HCT116 (cell line): ENCODE results near the gene NAT16. TPM values are rescaled to one million over a fixed set of nuclear protein-coding genes. Genes with fewer than 3 reads are reported as not detected.

Source experiments
- ATAC-seq: fragments of 200-7000 bp; cut with Tn5 transposase; 2 replicates; pipeline ENCODE4 v1.9.1; 2020; ENCODE audit warnings: mild to moderate bottlenecking, moderate library complexity
- BruUV-seq: library from RNA; stranded (reverse); fragments of 400-500 nt; replicated peaks from 2 replicates; lab custom pipeline; 2021; lab: Mats Ljungman, UMichigan
- CTCF ChIA-PET: fragments of 300-600 bp; sonication (Branson Sonifier 250); formaldehyde crosslinking; loops from one replicate; lab custom pipeline; 2021; ENCODE audit warnings: antibody characterized with exemption; lab: Charles Lee
- POLR2A ChIA-PET: fragments of 300-600, 350-600 bp; sonication (Branson Sonifier 250); formaldehyde crosslinking; loops from one replicate; lab custom pipeline; 2021; ENCODE audit warnings: antibody characterized with exemption; lab: Charles Lee
- RAD21 ChIA-PET, 2 experiments: fragments of 300-600 bp; sonication (Branson Sonifier 250); formaldehyde crosslinking; loops; one replicate each; lab custom pipeline; 2023; ENCODE audit warnings: low total read pairs in 2 of 2; ENCODE audit not compliant: uncharacterized antibody in 2 of 2, unreplicated experiment in 2 of 2, low non-redundant PET in 1 of 2; lab: Charles Lee
- DNase-seq: peaks from one replicate; pipeline ENCODE4 v3.0.0-alpha.2; 2010; ENCODE audit warnings: low read depth, low spot score
- H2AFZ ChIP-seq: fragments of 200-600 bp; shearing (Covaris generic), sonication (generic); 2 replicates; pipeline ENCODE4 v1.6.1; 2017; ENCODE audit warnings: low read depth, mixed run types, mixed read lengths, antibody characterized with exemption, low read length; ENCODE audit not compliant: poor library complexity, severe bottlenecking
- H3K27ac ChIP-seq: 2 replicates; pipeline ENCODE4 v1.5.1; 2012; ENCODE audit warnings: low read depth, low read length
- H3K27me3 ChIP-seq: fragments of 200-600 bp; sonication (generic); 2 replicates; pipeline ENCODE4 v1.6.1; 2016; ENCODE audit warnings: mixed run types, low read length, mixed read lengths; ENCODE audit not compliant: insufficient read depth
- H3K36me3 ChIP-seq, 2 experiments: fragments of 200-500 bp in 1 of 2; fragments of 200-600 bp in 1 of 2; sonication (Bioruptor generic) in 1 of 2; sonication (generic) in 1 of 2; 2 replicates each; pipeline versions ENCODE4 v1.5.1 to v1.6.1; 2014 to 2016; ENCODE audit warnings: low read length in 2 of 2, inconsistent platforms in 1 of 2, mixed read lengths in 1 of 2, mixed run types in 1 of 2; ENCODE audit not compliant: insufficient read depth in 2 of 2, control insufficient read depth in 1 of 2
- H3K4me1 ChIP-seq, 2 experiments: fragments of 200-600 bp in 1 of 2; sonication (generic) in 1 of 2; 2 replicates each; pipeline versions ENCODE4 v1.5.1 to v1.6.1; 2012 to 2017; ENCODE audit warnings: low read length in 2 of 2, inconsistent platforms in 1 of 2, mild to moderate bottlenecking in 1 of 2, mixed read lengths in 1 of 2, mixed run types in 1 of 2, moderate library complexity in 1 of 2; ENCODE audit not compliant: insufficient read depth in 2 of 2, control insufficient read depth in 1 of 2
- H3K4me2 ChIP-seq: fragments of 200-600 bp; sonication (generic); 2 replicates; pipeline ENCODE4 v1.6.1; 2017; ENCODE audit warnings: mixed run types, low read length, mixed read lengths
- H3K4me3 ChIP-seq, 2 experiments: fragments of 200-600 bp in 1 of 2; sonication (generic) in 1 of 2; replicated peaks in 1 of 2; 2 replicates each; pipeline ENCODE4 v1.5.1; 2011 to 2016; ENCODE audit warnings: low read length in 2 of 2, control low read depth in 1 of 2, low read depth in 1 of 2, mild to moderate bottlenecking in 1 of 2, mixed read lengths in 1 of 2, mixed run types in 1 of 2
- H3K79me2 ChIP-seq: fragments of 200-600 bp; sonication (generic); 2 replicates; pipeline ENCODE4 v1.6.1; 2017; ENCODE audit warnings: mild to moderate bottlenecking, mixed run types, low read length, moderate library complexity, mixed read lengths; ENCODE audit not compliant: insufficient read depth
- H3K9ac ChIP-seq: fragments of 200-600 bp; sonication (generic); 2 replicates; pipeline ENCODE4 v1.6.1; 2016; ENCODE audit warnings: low read length, mixed read lengths
- H3K9me2 ChIP-seq: fragments of 200-600 bp; sonication (generic), shearing (Covaris generic); 2 replicates; pipeline ENCODE4 v1.6.1; 2017; ENCODE audit warnings: mixed run types, mild to moderate bottlenecking, moderate library complexity; ENCODE audit not compliant: insufficient read depth
- H3K9me3 ChIP-seq, 2 experiments: fragments of 200-500 bp in 1 of 2; fragments of 200-600 bp in 1 of 2; sonication (Bioruptor generic) in 1 of 2; sonication (generic) in 1 of 2; 2 replicates each; pipeline ENCODE4 v1.6.1; 2014 to 2017; ENCODE audit warnings: low read length in 2 of 2, mixed read lengths in 2 of 2, inconsistent platforms in 1 of 2, low read depth in 1 of 2, mild to moderate bottlenecking in 1 of 2, mixed run types in 1 of 2, moderate library complexity in 1 of 2; ENCODE audit not compliant: control insufficient read depth in 1 of 2, insufficient read depth in 1 of 2
- H4K20me1 ChIP-seq: fragments of 200-600 bp; sonication (generic), shearing (Covaris generic); 2 replicates; pipeline ENCODE4 v1.6.1; 2017; ENCODE audit warnings: mixed run types, mild to moderate bottlenecking, moderate library complexity; ENCODE audit not compliant: insufficient read depth
- CBX3 ChIP-seq: IDR thresholded peaks from 2 replicates; pipeline ENCODE4 v1.6.1; 2012; ENCODE audit warnings: low read depth
- CEBPB ChIP-seq: IDR thresholded peaks from 2 replicates; pipeline ENCODE4 v1.6.1; 2012; ENCODE audit warnings: low read depth
- EGR1 ChIP-seq: IDR thresholded peaks from 2 replicates; pipeline ENCODE4 v1.6.1; 2012; ENCODE audit warnings: low read depth
- EZH2 ChIP-seq: fragments of 200-600 bp; sonication (generic); IDR thresholded peaks from 2 replicates; pipeline ENCODE4 v1.6.1; 2017; ENCODE audit warnings: antibody characterized with exemption, mixed run types
- FOSL1 ChIP-seq: IDR thresholded peaks from 2 replicates; pipeline ENCODE4 v1.6.1; 2012; ENCODE audit warnings: low read depth
- POLR2A ChIP-seq: IDR thresholded peaks from 2 replicates; pipeline ENCODE4 v1.7.0; 2011; ENCODE audit warnings: borderline replicate concordance; ENCODE audit not compliant: insufficient read depth, insufficient read length; ENCODE audit errors: extremely low read depth
- POLR2AphosphoS5 ChIP-seq: IDR thresholded peaks from 2 replicates; pipeline ENCODE4 v1.6.1; 2011; ENCODE audit warnings: mild to moderate bottlenecking, low read depth, low read length, moderate library complexity
- RAD21 ChIP-seq: IDR thresholded peaks from 2 replicates; pipeline ENCODE4 v1.6.1; 2012; ENCODE audit warnings: low read depth, mild to moderate bottlenecking
- SIN3A ChIP-seq: IDR thresholded peaks from 2 replicates; pipeline ENCODE4 v1.6.1; 2012; ENCODE audit warnings: low read depth
- SP1 ChIP-seq: IDR thresholded peaks from 2 replicates; pipeline ENCODE4 v1.6.1; 2012; ENCODE audit warnings: low read depth
- SRF ChIP-seq: IDR thresholded peaks from 2 replicates; pipeline ENCODE4 v1.6.1; 2012; ENCODE audit warnings: low read depth
- TCF7L2 ChIP-seq: IDR thresholded peaks from 2 replicates; pipeline ENCODE4 v1.7.0; 2011; ENCODE audit warnings: borderline replicate concordance, inconsistent platforms; ENCODE audit not compliant: insufficient read depth, insufficient read length; ENCODE audit errors: extremely low read depth
- ZFX ChIP-seq: fragments of 450-650 bp; IDR thresholded peaks from 2 replicates; pipeline ENCODE4 v1.6.1; 2017
- ZNF274 ChIP-seq: fragments of 200-500 bp; sonication (Bioruptor generic); IDR thresholded peaks from 2 replicates; pipeline ENCODE4 v1.6.1; 2014; ENCODE audit warnings: mild to moderate bottlenecking, low read depth, low read length, inconsistent platforms
- intact Hi-C: fragments of 100-400 bp; cut with micrococcal nuclease; formaldehyde crosslinking; loops from 2 replicates; pipeline ENCODE4 v1.10.0; 2022
- total RNA-seq: library from RNA; stranded (reverse); gene quantifications from one replicate; pipeline ENCODE4 v1.2.1, GENCODE V29; 2021; ENCODE audit not compliant: unreplicated experiment
- TF ChIP-seq, protein P1 (sequence below): IDR thresholded peaks from 2 replicates; pipeline ENCODE4 v1.6.1; 2012
- TF ChIP-seq, protein P2 (sequence below): IDR thresholded peaks from 2 replicates; pipeline ENCODE4 v1.6.1; 2011; ENCODE audit warnings: mild to moderate bottlenecking, low read length, moderate library complexity; ENCODE audit not compliant: insufficient replicate concordance; ENCODE audit errors: extremely low read depth
- TF ChIP-seq, protein P3 (sequence below): IDR thresholded peaks from 2 replicates; pipeline ENCODE4 v1.6.1; 2012; ENCODE audit warnings: low read depth

The NAT16 gene
- total RNA-seq, 1 experiment from 2014 or later = 2.0 TPM

DNA sequence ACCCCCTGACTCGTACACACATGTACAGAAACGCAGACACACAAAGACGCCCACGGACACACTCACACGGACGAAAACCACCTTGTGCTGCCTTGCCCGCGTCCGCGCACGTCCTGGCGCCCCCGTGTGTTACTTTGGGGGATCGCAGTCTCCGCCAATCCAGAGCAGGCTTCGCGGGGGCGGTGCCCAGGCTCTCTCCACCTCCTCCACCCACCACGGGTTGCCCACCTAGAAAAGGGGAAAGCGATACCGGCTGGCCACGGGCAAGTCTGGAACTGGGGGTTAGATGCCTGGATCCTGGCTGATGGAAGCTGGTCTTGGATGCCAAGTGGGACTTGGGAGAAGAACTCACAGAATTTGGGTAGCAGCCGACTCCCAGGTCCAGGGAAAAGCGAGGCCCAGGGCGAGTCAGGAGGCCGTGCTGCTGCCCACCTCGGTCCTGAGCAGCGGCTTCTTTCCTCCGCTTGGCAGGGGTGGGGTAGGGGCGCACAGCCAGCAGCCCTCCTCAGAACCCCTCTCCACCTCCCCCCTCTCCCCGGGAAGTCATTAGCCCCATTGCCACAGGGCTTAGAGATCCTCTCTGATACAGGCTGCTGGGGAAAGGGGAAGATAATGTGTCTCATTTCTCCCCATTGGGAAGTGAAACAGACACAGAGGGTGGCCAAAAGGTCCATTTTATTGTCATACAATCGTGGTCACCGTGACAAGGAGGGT, 10.1 kb downstream of the NAT16 start (continued):
- TF ChIP-seq, protein P1, sequence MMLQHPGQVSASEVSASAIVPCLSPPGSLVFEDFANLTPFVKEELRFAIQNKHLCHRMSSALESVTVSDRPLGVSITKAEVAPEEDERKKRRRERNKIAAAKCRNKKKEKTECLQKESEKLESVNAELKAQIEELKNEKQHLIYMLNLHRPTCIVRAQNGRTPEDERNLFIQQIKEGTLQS = no peak
- TF ChIP-seq SRF = no peak
- TF ChIP-seq TCF7L2 = peak; percentile 22
- TF ChIP-seq POLR2A = no peak
- TF ChIP-seq FOSL1 = no peak
- no peak for TF ChIP-seq RAD21

DNA sequence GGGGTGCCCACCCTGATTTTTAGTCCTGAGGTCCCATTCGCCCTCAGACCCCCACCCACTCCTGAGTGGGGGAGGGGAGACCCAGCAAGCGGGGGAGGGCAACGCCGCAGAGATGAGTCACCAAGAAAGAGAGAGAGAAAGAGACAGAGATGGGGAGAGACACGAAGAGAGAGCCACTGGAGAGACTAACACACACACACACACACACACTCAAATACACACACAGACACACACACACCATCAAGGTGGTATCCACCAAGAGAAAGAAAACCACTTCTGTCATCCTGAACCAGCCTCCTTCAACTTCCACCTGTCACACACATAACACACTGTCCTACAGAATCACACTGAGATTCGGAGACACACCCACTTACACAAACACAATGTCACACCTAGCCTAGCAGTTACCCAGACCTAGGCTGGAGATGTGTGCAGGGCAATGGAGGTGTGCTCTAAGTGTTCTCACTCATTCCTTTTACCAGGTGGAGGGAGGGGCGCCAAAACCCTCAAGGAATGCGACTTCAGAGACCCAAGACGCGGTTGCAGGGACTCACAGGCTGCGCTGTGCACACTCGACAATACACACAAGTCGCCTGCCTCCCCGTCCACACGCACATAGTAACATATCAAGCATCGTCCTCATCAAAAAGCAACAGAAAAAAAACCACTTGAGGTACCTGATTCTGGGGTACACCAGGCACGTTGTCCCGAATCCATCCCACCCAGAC, 10.8 kb downstream of the NAT16 start:
- H3K27ac ChIP-seq = no peak overlapping the region
- no peaks in the 10 kb centered on the region for H3K9me2 ChIP-seq
- H4K20me1 ChIP-seq = no peaks in the 10 kb centered on the region
- H3K79me2 ChIP-seq = 0 out of 2 replicates have a peak, but pooled peaks cover 7% of the 10 kb centered on the region
- ChIA-PET RAD21 (interaction anchor here in 1 of 2 experiments (1.2 kb wide), 1 partner anchor 25 kb away, joined by 3 read pairs; no protein-coding TSS in a partner anchor), POLR2A (no interaction called here), CTCF (interaction anchor here (0.9 to 1.4 kb wide), 3 partner anchors 26 to 113 kb away, joined by 3 to 5 read pairs (median 3); partner anchors contain the start of gene FIS1)
- H3K9me3 ChIP-seq = no peaks in the 10 kb centered on the region
- DNase-seq (no peak), ATAC-seq (no peak)
- H2AFZ ChIP-seq = no peak overlapping the region
- H3K4me3 ChIP-seq = peak overlapping the region; percentile 49 to 55
- H3K4me1 ChIP-seq = peaks cover 50 to 88% of the 10 kb centered on the region in 2 experiments
- H3K36me3 ChIP-seq = no peaks in the 10 kb centered on the region
- intact Hi-C loops = loop anchor here (1.0 kb wide), 1 partner anchor 25 kb away; no protein-coding TSS in a partner anchor
- peak overlapping the region; percentile 54 for H3K9ac ChIP-seq
- H3K27me3 ChIP-seq = no peaks in the 10 kb centered on the region
- no TSS peak for BruUV-seq
- H3K4me2 ChIP-seq = peak overlapping the region; percentile 80
- TF ChIP-seq EGR1 (no peak), SP1 (no peak), ZFX (no peak), POLR2AphosphoS5 (no peak), EZH2 (no peak), TCF7L2 (no peak), POLR2A (no peak), SIN3A (no peak), CBX3 (no peak), ZNF274 (no peak), CEBPB (no peak)
- TF ChIP-seq, protein P2, sequence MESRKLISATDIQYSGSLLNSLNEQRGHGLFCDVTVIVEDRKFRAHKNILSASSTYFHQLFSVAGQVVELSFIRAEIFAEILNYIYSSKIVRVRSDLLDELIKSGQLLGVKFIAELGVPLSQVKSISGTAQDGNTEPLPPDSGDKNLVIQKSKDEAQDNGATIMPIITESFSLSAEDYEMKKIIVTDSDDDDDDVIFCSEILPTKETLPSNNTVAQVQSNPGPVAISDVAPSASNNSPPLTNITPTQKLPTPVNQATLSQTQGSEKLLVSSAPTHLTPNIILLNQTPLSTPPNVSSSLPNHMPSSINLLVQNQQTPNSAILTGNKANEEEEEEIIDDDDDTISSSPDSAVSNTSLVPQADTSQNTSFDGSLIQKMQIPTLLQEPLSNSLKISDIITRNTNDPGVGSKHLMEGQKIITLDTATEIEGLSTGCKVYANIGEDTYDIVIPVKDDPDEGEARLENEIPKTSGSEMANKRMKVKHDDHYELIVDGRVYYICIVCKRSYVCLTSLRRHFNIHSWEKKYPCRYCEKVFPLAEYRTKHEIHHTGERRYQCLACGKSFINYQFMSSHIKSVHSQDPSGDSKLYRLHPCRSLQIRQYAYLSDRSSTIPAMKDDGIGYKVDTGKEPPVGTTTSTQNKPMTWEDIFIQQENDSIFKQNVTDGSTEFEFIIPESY = no peak
- TF ChIP-seq, protein P3, sequence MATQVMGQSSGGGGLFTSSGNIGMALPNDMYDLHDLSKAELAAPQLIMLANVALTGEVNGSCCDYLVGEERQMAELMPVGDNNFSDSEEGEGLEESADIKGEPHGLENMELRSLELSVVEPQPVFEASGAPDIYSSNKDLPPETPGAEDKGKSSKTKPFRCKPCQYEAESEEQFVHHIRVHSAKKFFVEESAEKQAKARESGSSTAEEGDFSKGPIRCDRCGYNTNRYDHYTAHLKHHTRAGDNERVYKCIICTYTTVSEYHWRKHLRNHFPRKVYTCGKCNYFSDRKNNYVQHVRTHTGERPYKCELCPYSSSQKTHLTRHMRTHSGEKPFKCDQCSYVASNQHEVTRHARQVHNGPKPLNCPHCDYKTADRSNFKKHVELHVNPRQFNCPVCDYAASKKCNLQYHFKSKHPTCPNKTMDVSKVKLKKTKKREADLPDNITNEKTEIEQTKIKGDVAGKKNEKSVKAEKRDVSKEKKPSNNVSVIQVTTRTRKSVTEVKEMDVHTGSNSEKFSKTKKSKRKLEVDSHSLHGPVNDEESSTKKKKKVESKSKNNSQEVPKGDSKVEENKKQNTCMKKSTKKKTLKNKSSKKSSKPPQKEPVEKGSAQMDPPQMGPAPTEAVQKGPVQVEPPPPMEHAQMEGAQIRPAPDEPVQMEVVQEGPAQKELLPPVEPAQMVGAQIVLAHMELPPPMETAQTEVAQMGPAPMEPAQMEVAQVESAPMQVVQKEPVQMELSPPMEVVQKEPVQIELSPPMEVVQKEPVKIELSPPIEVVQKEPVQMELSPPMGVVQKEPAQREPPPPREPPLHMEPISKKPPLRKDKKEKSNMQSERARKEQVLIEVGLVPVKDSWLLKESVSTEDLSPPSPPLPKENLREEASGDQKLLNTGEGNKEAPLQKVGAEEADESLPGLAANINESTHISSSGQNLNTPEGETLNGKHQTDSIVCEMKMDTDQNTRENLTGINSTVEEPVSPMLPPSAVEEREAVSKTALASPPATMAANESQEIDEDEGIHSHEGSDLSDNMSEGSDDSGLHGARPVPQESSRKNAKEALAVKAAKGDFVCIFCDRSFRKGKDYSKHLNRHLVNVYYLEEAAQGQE = no peak
- TF ChIP-seq, protein P1 = no peak
